H9 (cell line): Measurements from ENCODE around the gene SRGAP1. TPM values are rescaled to one million over a fixed set of nuclear protein-coding genes. Genes with fewer than 3 reads are reported as not detected.
"Not testable (repeated sequence)": the region's sequence is repeated elsewhere in the genome, so short reads cannot be mapped to it uniquely, and the experiment has no call there.

Experiments
- DNase-seq: peaks from one replicate; pipeline ENCODE4 v3.0.0-alpha.2; 2017
- H2AFZ ChIP-seq: one replicate; pipeline ENCODE4 v1.6.1; 2013; ENCODE audit warnings: mild to moderate bottlenecking, low read length, control low read depth, moderate library complexity
- H2AK5ac ChIP-seq: 2 replicates; pipeline ENCODE4 v1.6.1; 2013; ENCODE audit warnings: low read length, control low read depth, mixed read lengths; ENCODE audit not compliant: insufficient read length
- H2BK120ac ChIP-seq: one replicate; pipeline ENCODE4 v1.6.1; 2013; ENCODE audit warnings: low read depth, mild to moderate bottlenecking, low read length, control low read depth, inconsistent platforms; ENCODE audit not compliant: poor library complexity, severe bottlenecking
- H2BK12ac ChIP-seq: 2 replicates; pipeline ENCODE4 v1.6.1; 2013; ENCODE audit warnings: low read length, control low read depth, mixed read lengths, low read depth; ENCODE audit not compliant: insufficient read length
- H2BK15ac ChIP-seq: 2 replicates; pipeline ENCODE4 v1.6.1; 2013; ENCODE audit warnings: low read depth, low read length, control low read depth
- H2BK20ac ChIP-seq: one replicate; pipeline ENCODE4 v1.6.1; 2013; ENCODE audit warnings: low read depth, mild to moderate bottlenecking, low read length, control low read depth, inconsistent platforms; ENCODE audit not compliant: poor library complexity, severe bottlenecking
- H2BK5ac ChIP-seq: 2 replicates; pipeline ENCODE4 v1.6.1; 2013; ENCODE audit warnings: low read length, control low read depth, mixed read lengths; ENCODE audit not compliant: insufficient read length
- H3K14ac ChIP-seq: 2 replicates; pipeline ENCODE4 v1.6.1; 2013; ENCODE audit warnings: low read length, control low read depth; ENCODE audit not compliant: insufficient read depth
- H3K18ac ChIP-seq: 2 replicates; pipeline ENCODE4 v1.6.1; 2013; ENCODE audit warnings: low read depth, mild to moderate bottlenecking, mixed read lengths, low read length, control low read depth; ENCODE audit not compliant: insufficient read length
- H3K23ac ChIP-seq: 2 replicates; pipeline ENCODE4 v1.6.1; 2013; ENCODE audit warnings: low read length, control low read depth, mixed read lengths, low read depth; ENCODE audit not compliant: insufficient read length
- H3K23me2 ChIP-seq: 2 replicates; pipeline ENCODE4 v1.6.1; 2013; ENCODE audit warnings: low read depth, mild to moderate bottlenecking, mixed read lengths, low read length, control low read depth; ENCODE audit not compliant: insufficient read length, poor library complexity, severe bottlenecking
- H3K27ac ChIP-seq: 2 replicates; pipeline ENCODE4 v1.5.1; 2013; ENCODE audit warnings: low read length, control low read depth, mixed read lengths, low read depth; ENCODE audit not compliant: insufficient read length
- H3K27me3 ChIP-seq: 2 replicates; pipeline ENCODE4 v1.6.1; 2013; ENCODE audit warnings: low read length, control low read depth, inconsistent platforms; ENCODE audit not compliant: insufficient read depth
- H3K4ac ChIP-seq: 2 replicates; pipeline ENCODE4 v1.6.1; 2013; ENCODE audit warnings: low read depth, mild to moderate bottlenecking, control low read depth, inconsistent platforms, low read length, moderate library complexity
- H3K4me1 ChIP-seq: 2 replicates; pipeline ENCODE4 v1.6.1; 2013; ENCODE audit warnings: low read length, control low read depth, inconsistent platforms; ENCODE audit not compliant: insufficient read depth
- H3K4me2 ChIP-seq: 2 replicates; pipeline ENCODE4 v1.6.1; 2013; ENCODE audit warnings: low read length, control low read depth, mixed read lengths; ENCODE audit not compliant: insufficient read length, insufficient read depth
- H3K56ac ChIP-seq: 2 replicates; pipeline ENCODE4 v1.6.1; 2013; ENCODE audit warnings: low read depth, mild to moderate bottlenecking, mixed read lengths, low read length, control low read depth; ENCODE audit not compliant: insufficient read length
- H3K79me1 ChIP-seq: 2 replicates; pipeline ENCODE4 v1.6.1; 2013; ENCODE audit warnings: low read depth, mild to moderate bottlenecking, moderate library complexity, low read length, control low read depth, inconsistent platforms; ENCODE audit not compliant: insufficient read depth, poor library complexity, severe bottlenecking
- H3K79me2 ChIP-seq: 2 replicates; pipeline ENCODE4 v1.6.1; 2013; ENCODE audit warnings: low read length, control low read depth, inconsistent platforms; ENCODE audit not compliant: insufficient read depth
- H3K9ac ChIP-seq: 2 replicates; pipeline ENCODE4 v1.6.1; 2013; ENCODE audit warnings: low read length, control low read depth, mixed read lengths; ENCODE audit not compliant: insufficient read length; ENCODE audit errors: extremely low read depth
- H3K9me3 ChIP-seq: one replicate; pipeline ENCODE4 v1.6.1; 2013; ENCODE audit warnings: low read depth, low read length, inconsistent platforms; ENCODE audit not compliant: control insufficient read depth
- H3T11ph ChIP-seq: one replicate; pipeline ENCODE4 v1.6.1; 2013; ENCODE audit warnings: mild to moderate bottlenecking, low read length, control low read depth, inconsistent platforms
- H4K20me1 ChIP-seq: one replicate; pipeline ENCODE4 v1.6.1; 2013; ENCODE audit not compliant: control insufficient read depth, insufficient read length, insufficient read depth
- H4K5ac ChIP-seq: 2 replicates; pipeline ENCODE4 v1.6.1; 2013; ENCODE audit warnings: low read depth, mild to moderate bottlenecking, mixed read lengths, low read length, control low read depth; ENCODE audit not compliant: insufficient read length
- H4K8ac ChIP-seq: replicated peaks from 2 replicates; pipeline ENCODE4 v1.6.1; 2013; ENCODE audit warnings: low read length, control low read depth, mixed read lengths, low read depth; ENCODE audit not compliant: insufficient read length
- H4K91ac ChIP-seq: 2 replicates; pipeline ENCODE4 v1.6.1; 2013; ENCODE audit warnings: low read depth, mild to moderate bottlenecking, moderate library complexity, mixed read lengths, low read length, control low read depth; ENCODE audit not compliant: insufficient read length
- H3K27ac Mint-ChIP-seq, 3 experiments: 2 replicates in 2 of 3; 3 replicates in 1 of 3; pipeline ENCODE4 v1.8.0; 2020 to 2021; ENCODE audit warnings: mixed read lengths in 3 of 3, mild to moderate bottlenecking in 1 of 3, moderate library complexity in 1 of 3
- H3K27me3 Mint-ChIP-seq: 2 replicates; pipeline ENCODE4 v1.8.0; 2021; ENCODE audit warnings: low read depth, mild to moderate bottlenecking, moderate library complexity, mixed read lengths
- H3K36me3 Mint-ChIP-seq, 3 experiments: 2 replicates in 2 of 3; 3 replicates in 1 of 3; pipeline ENCODE4 v1.8.0; 2020 to 2021; ENCODE audit warnings: low read depth in 3 of 3, mixed read lengths in 3 of 3; ENCODE audit not compliant: insufficient read depth in 1 of 3
- H3K4me1 Mint-ChIP-seq, 2 experiments: 2 replicates each; pipeline ENCODE4 v1.8.0; 2020; ENCODE audit warnings: mixed read lengths in 2 of 2
- H3K4me3 Mint-ChIP-seq, 2 experiments: 2 replicates in 1 of 2; 3 replicates in 1 of 2; pipeline ENCODE4 v1.8.0; 2020 to 2021; ENCODE audit warnings: mild to moderate bottlenecking in 2 of 2, mixed read lengths in 2 of 2, moderate library complexity in 1 of 2
- H3K9me3 Mint-ChIP-seq, 2 experiments: 2 replicates in 1 of 2; 3 replicates in 1 of 2; pipeline ENCODE4 v1.8.0; 2020; ENCODE audit warnings: mild to moderate bottlenecking in 2 of 2, mixed read lengths in 2 of 2, moderate library complexity in 1 of 2
- WGBS: extraction: QIAGEN DNeasy Blood & Tissue Kit; methylation state at CpG from one replicate; pipeline ENCODE4 v1.1.7; 2013; ENCODE audit warnings: missing lambda C conversion rate, low lambda C conversion rate, mixed read lengths; ENCODE audit not compliant: insufficient read length; ENCODE audit errors: extremely low coverage; 5-methylcytosine and 5-hydroxymethylcytosine counted together
- total RNA-seq: library from RNA; stranded (reverse); gene quantifications from 2 replicates; pipeline ENCODE4 v1.2.1, GENCODE V29; 2021

SRGAP1 gene
- total RNA-seq, 1 experiment from 2014 or later = 4.8 TPM

GRCh38 chr12:64167041-64167440 is 322.5 kb downstream of the SRGAP1 start:
- H2BK120ac ChIP-seq, H3K79me2 ChIP-seq, H3K56ac ChIP-seq, H3K4me3 Mint-ChIP-seq, H3K23ac ChIP-seq, H3K4me1 ChIP-seq, H4K5ac ChIP-seq, H2AFZ ChIP-seq, H4K20me1 ChIP-seq, H3K4ac ChIP-seq, H3K9me3 ChIP-seq, H3K9me3 Mint-ChIP-seq, H3K27ac ChIP-seq, H3T11ph ChIP-seq, H2AK5ac ChIP-seq, H2BK15ac ChIP-seq, H4K91ac ChIP-seq, H3K18ac ChIP-seq, H2BK12ac ChIP-seq, H3K27ac Mint-ChIP-seq, H3K23me2 ChIP-seq, H3K36me3 Mint-ChIP-seq, H3K14ac ChIP-seq, H3K9ac ChIP-seq, H3K27me3 ChIP-seq, DNase-seq, H2BK20ac ChIP-seq, H3K4me2 ChIP-seq, H3K79me1 ChIP-seq, H2BK5ac ChIP-seq, H3K27me3 Mint-ChIP-seq, H4K8ac ChIP-seq: not testable (repeated sequence)
- no CpG with 5 or more reads among the region's 1 CpG for WGBS
- peaks cover 22 to 23% of the 10 kb centered on the region in 2 experiments for H3K4me1 Mint-ChIP-seq
